Measurements from ENCODE around the gene NRF1. TPM values are rescaled to one million over a fixed set of nuclear protein-coding genes. Genes with fewer than 3 reads are reported as not detected.
A peak's percentile ranks its signal among the peaks of the same experiment; 100 is the strongest.

Gene NRF1
- total RNA-seq, 1 experiment from 2014 or later: 13.6 TPM

GRCh38 chr7:129571201-129571600 is 40.3 kb upstream of the NRF1 start:
- no peaks in the 10 kb centered on the region for H4K20me1 ChIP-seq (ENCODE audit: low read length)
- ATAC-seq (no peak), DNase-seq (no peak)
- CTCF ChIA-PET: no interaction called here
- H2AFZ ChIP-seq (ENCODE audit: low read length): no peak overlapping the region
- POLR2A ChIA-PET (ENCODE audit: unreplicated experiment): no interaction called here
- H3K27ac ChIP-seq (ENCODE audit: low read length): no peak overlapping the region
- no TSS peak for BruUV-seq (replicated peaks)
- H3K9ac ChIP-seq (ENCODE audit: low read length): no peak overlapping the region
- no peak overlapping the region for H3K4me3 ChIP-seq (ENCODE audit: low read length)
- H3K36me3 ChIP-seq (ENCODE audit: low read depth, low read length): no peaks in the 10 kb centered on the region
- H3K9me3 ChIP-seq (ENCODE audit: low read length): no peaks in the 10 kb centered on the region
- peaks cover 13% of the 10 kb centered on the region for H3K4me1 ChIP-seq (ENCODE audit: insufficient read depth, low read length)
- TF ChIP-seq CTCF (conservative IDR thresholded peaks at IDR 0.05; ENCODE audit: low read depth, low read length) (no peak), EZH2phosphoT487 (IDR thresholded peaks at IDR 0.05; ENCODE audit: borderline replicate concordance, low read length) (no peak), EZH2 (IDR thresholded peaks at IDR 0.05; ENCODE audit: low read length, unreplicated experiment) (no peak)
- H3K9me2 ChIP-seq (replicated peaks; ENCODE audit: low read length): no peaks in the 10 kb centered on the region
- H3K79me2 ChIP-seq (ENCODE audit: low read length): no peaks in the 10 kb centered on the region
- H3F3A ChIP-seq (ENCODE audit: low read length, unreplicated experiment): no peaks in the 10 kb centered on the region
- H3K27me3 ChIP-seq (ENCODE audit: low read length): no peaks in the 10 kb centered on the region
- no peak overlapping the region for H3K4me2 ChIP-seq (ENCODE audit: low read length)
- intact Hi-C loops (cut with micrococcal nuclease): no loop called here

- Histone ChIP-seq H3K27me3 (ENCODE audit: low read length) (no peaks in the 10 kb centered on the region), H3K9ac (ENCODE audit: low read length) (no peak overlapping the region), H3K4me3 (ENCODE audit: low read length) (no peak overlapping the region), H3K79me2 (ENCODE audit: low read length) (no peaks in the 10 kb centered on the region), H3F3A (ENCODE audit: low read length, unreplicated experiment) (no peaks in the 10 kb centered on the region), H3K4me1 (ENCODE audit: insufficient read depth, low read length) (peaks cover 13% of the 10 kb centered on the region), H2AFZ (ENCODE audit: low read length) (no peak overlapping the region), H3K9me3 (ENCODE audit: low read length) (no peaks in the 10 kb centered on the region), H3K9me2 (replicated peaks; ENCODE audit: low read length) (no peaks in the 10 kb centered on the region), H3K27ac (ENCODE audit: low read length) (no peak overlapping the region), H3K4me2 (ENCODE audit: low read length) (no peak overlapping the region), H3K36me3 (ENCODE audit: low read depth, low read length) (no peaks in the 10 kb centered on the region), H4K20me1 (ENCODE audit: low read length) (no peaks in the 10 kb centered on the region)
- TF ChIP-seq CTCF (conservative IDR thresholded peaks at IDR 0.05; ENCODE audit: low read depth, low read length): no peak
- no peak for TF ChIP-seq EZH2 (IDR thresholded peaks at IDR 0.05; ENCODE audit: low read length, unreplicated experiment)
- no peak for TF ChIP-seq EZH2phosphoT487 (IDR thresholded peaks at IDR 0.05; ENCODE audit: borderline replicate concordance, low read length)
- intact Hi-C loops (cut with micrococcal nuclease): no loop called here
- ChIA-PET POLR2A (ENCODE audit: unreplicated experiment) (no interaction called here), CTCF (no interaction called here)
- no TSS peak for BruUV-seq (replicated peaks)
- ATAC-seq (no peak), DNase-seq (no peak)
Observed at GRCh38 chr7:129572205-129572604, 39.3 kb upstream of the NRF1 start.

DNA sequence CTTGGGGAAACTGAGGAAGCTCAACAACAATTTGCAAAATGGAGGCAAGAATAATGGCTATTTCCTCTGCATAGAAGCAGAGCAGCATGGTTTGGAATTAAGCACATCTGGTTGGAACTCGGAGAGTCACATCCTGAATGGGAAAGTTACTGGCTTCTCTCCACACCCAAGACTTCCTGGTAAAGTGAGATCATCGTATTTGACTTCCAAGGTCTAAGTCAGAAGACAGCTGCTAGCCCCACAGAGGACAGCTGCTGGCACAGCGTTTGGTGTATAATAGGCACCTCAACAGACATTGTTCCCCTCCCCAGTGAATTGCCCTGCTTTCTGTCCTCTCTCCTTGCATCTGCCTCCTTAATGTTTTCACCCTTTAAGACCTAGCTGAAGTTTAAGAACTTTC is 37.0 kb upstream of the NRF1 start:
- Histone ChIP-seq H4K20me1 (ENCODE audit: low read length) (no peaks in the 10 kb centered on the region), H3K79me2 (ENCODE audit: low read length) (no peaks in the 10 kb centered on the region), H3K9me2 (replicated peaks; ENCODE audit: low read length) (no peaks in the 10 kb centered on the region), H3K4me1 (ENCODE audit: insufficient read depth, low read length) (peaks cover 11% of the 10 kb centered on the region), H3K4me2 (ENCODE audit: low read length) (peak overlapping the region; percentile 3; the same call in 1 of the 2 replicates), H3K9ac (ENCODE audit: low read length) (no peak overlapping the region), H3K9me3 (ENCODE audit: low read length) (no peaks in the 10 kb centered on the region), H2AFZ (ENCODE audit: low read length) (peak overlapping the region; percentile 73), H3F3A (ENCODE audit: low read length, unreplicated experiment) (no peaks in the 10 kb centered on the region), H3K27ac (ENCODE audit: low read length) (peak overlapping the region; percentile 36; the same call in 1 of the 2 replicates), H3K36me3 (ENCODE audit: low read depth, low read length) (no peaks in the 10 kb centered on the region; the same call in 1 of the 2 replicates), H3K27me3 (ENCODE audit: low read length) (no peaks in the 10 kb centered on the region), H3K4me3 (ENCODE audit: low read length) (no peak overlapping the region)
- TF ChIP-seq EZH2phosphoT487 (IDR thresholded peaks at IDR 0.05; ENCODE audit: borderline replicate concordance, low read length) (no peak), CTCF (conservative IDR thresholded peaks at IDR 0.05; ENCODE audit: low read depth, low read length) (no peak)
- CTCF ChIA-PET: no interaction called here
- BruUV-seq (replicated peaks): no TSS peak
- intact Hi-C loops (cut with micrococcal nuclease): no loop called here
- ATAC-seq (peak; percentile 81), DNase-seq (peak; percentile 66)
- POLR2A ChIA-PET (ENCODE audit: unreplicated experiment): no interaction called here
